ENCODE results near the gene TRIM49C.
"Not testable (repeated sequence)": the region's sequence is repeated elsewhere in the genome, so short reads cannot be mapped to it uniquely, and the experiment has no call there.

Gene TRIM49C

DNA sequence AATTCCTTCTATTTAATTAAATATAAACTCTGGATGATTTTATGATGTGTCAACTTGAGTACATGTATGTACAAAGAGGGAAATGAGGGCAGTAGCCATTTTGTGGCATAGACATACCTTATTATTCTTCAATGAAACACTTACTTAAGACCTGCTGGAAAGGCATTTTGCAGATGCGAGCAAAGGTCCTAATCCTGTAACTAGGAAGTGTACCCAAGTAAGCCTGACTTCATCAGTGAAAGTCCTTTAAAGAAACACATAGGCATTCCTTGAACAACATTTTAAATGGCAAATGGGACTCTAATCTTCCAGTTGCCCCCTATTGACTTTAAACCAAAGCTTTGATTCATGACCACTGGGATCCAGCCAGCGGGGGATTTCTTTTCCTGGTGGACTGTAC, at the start of gene TRIM49C:
Gene TRIM49C (plus strand): TSS at position 301 of the 400 bp plus-strand sequence. CDS start 4,106 bp downstream, outside the sequence.
- not testable (repeated sequence) for DNase-seq

DNA sequence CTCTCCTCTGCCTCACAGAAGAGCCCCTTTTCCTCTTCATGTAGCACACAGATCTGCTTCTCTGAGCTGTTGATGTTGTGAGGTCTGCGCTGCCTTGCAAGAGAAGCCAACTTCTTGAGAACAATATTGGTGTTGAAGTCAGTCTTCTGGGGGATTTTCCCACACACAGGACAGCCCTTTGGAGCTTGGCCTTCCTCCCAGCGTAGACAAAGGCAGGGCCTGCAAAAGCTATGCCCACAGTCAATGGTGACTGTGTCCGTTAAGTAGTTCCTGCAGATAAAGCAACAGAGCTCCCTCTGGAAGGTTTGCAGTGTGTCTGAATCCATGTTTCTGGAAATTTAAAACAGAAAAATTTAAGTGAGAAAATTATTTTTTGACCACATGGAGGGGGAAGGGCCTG, 6.7 kb upstream of the TRIM49C start:
- not testable (repeated sequence) for DNase-seq

- not testable (repeated sequence) for DNase-seq
Measured at GRCh38 chr11:90051591-90052209, 20.8 kb downstream of the TRIM49C start.

DNA sequence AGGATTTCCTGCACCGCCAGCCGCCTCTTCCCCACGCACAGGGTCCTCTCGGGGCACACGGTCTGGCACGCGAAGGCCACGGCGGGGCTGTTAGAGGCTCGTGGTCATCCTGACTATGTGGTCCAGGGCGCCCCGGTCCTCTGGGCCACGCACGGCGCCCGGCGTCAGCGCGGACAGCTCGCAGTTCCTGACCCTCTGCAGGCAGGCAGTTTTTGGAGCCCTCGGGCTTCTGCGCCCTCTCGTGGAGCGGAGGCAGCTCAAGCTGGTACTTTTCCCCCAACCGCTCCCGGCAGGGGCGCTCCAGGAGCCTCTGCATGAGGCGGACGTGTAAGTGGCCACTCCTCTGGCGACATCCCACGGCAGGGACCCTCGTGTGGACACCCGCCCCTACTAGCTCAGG, 21.4 kb downstream of the TRIM49C start:
- not testable (repeated sequence) for DNase-seq

DNA sequence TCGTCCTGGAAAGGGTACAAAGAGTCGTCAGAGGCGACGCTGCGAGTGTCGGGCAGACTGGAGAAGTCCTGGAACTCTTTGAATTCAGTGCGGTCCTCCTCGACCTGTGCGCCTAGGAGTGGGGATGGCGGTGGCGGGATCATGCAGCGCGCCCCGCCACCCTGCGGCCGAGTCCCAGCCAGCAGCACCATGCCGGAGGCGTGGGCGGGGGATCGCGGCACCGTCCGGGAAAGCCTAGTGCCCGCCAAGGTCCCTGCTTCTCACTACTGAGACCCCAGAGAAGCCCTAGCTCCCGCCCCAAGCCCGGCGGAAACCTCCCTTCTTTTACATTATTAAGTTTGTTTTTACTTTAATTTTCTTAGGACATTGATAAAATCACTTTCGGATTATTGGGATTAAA, 22.6 kb downstream of the TRIM49C start:
- not testable (repeated sequence) for DNase-seq

DNA sequence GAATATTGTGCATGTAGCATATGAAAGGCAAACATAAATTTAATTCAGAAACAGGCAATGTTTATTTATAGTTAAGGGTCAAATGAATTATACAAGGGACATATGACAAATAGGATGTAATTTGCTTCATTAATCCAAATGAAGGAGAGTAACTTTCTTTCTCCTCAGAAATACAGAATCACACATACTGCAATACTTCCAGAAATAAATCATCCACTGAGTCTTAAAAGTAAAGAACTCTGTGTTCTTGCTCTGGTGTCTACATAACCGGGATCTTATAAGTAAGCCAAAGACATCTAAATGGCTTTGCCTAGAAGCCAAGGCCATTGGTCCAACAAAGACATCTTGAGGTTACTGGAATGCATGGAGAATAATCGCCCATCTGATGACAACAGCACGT, 54.7 kb downstream of the TRIM49C start, which contains the start of gene UBTFL1:
Gene UBTFL1 (plus strand): TSS at position 301 of the 400 bp plus-strand sequence. CDS start 0 bp downstream, at position 301.
- not testable (repeated sequence) for DNase-seq

DNA sequence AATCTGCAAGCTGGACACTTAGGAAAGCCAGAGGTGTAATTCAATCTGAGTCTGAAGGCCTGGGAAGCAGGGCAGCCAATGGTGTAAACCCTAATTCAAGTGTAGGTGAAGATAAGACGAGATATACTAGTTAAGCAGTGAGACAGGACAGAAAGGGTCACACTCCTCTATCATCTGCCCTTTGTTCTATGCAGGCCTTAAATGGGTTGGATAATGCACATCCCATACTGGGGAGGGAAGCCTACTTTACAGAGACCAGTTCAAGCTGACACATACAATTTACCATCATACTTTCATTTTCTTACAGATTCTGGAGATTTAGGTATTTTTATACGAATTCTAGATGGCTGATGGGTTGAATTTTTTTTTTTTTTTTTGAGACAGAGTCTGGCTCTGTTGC, 57.8 kb downstream of the TRIM49C start:
- DNase-seq: not testable (repeated sequence)
